Dermis blood vessel endothelial cell (primary cell): ENCODE data around the gene IQCE. TPM values are rescaled to one million over a fixed set of nuclear protein-coding genes. Genes with fewer than 3 reads are reported as not detected.
"Not testable (repeated sequence)": the region's sequence is repeated elsewhere in the genome, so short reads cannot be mapped to it uniquely, and the experiment has no call there.

Source experiments
- DNase-seq: peaks from one replicate; pipeline ENCODE4 v3.0.0; 2010
- total RNA-seq: library from RNA; depleted of rRNA; stranded (reverse); fragments of >200 nt; gene quantifications from 2 replicates; pipeline ENCODE4 v1.2.3, GENCODE V29; 2014

The IQCE gene
- total RNA-seq, 1 donor from 2014 or later, result 6.0 TPM

DNA sequence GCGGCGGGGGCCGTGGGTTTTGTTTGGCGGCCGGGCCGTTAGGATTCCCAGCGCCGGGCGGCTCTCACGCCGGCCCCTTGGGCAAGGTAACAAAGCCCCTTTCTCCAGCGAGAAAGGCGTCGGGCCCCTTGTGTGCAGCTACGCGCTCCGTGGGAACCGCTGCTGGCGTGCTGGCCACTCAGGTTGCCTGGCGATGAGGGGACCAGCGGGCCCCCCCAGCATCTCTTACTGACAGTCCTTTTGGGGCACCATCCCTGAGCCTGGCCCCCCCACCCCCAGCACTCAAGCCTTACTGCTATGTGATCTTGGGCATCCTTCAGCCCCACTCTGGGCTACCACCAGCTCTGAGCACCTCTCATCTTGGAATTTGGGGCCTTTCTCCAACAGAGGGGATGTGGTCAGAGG is 37.4 kb upstream of the IQCE start:
- DNase-seq, result no peak

DNA sequence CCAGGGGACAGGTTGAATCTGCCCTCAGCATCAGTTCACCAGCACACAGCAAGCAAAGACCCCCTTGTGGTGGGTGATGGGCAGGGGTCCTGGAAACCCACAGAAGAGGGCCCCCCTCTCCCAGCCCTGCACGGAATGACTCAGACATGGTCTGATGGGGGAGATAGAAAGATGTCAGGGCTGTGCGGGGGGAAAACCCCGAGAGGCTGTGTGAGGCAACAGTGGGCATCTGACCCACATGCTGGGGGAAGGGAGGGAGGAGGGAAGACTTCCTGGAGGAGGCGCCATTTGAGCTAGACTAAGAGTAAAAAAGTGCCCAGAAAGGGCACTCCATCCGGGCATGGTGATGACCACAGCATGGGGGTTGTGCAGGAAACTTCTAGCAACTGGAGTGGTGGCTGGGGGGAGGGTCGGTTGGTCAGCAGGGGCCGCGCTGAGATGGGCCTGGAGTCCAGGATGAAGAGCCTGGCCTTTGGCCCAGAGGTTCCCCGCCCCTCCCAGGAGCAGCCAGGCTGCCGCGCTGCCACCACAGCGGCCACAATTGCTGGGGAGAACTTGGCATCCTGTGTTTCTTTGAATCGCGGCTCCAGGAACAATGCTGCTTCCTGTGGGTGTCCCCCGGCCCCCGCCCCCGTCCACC is 36.7 kb upstream of the IQCE start:
- peak; percentile 75 for DNase-seq

DNA sequence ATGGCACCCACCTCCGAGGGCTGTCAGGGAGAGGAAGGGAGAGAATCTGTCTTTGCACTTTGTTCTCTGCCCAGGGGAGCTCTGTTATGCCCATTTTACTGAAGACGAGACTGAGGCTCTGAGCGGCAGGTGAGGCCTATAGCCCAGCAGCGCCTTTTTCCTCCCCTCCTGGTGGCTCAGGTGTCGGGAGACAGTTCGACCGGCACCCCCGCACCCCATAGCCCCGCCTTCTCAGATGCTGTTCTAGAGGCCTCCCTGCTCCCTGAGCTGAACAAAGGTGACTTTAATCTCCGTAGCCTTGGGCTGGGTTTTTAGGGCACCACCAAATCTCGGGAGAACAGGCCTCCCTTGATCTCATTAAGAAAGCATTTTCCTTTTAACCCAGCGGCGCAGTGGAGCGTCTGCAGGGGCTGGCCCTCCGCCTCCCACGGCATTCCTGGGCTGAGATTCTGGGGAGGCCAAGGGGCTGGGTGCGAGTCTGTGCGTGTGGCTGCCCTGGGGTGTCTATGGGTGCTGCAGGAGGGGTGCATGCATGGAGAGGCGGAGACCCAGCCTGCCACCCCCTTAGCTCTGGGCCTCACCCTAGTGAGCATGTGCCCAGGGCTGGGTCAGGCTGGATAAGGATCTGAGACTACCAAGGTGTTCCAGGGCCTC is 35.9 kb upstream of the IQCE start:
- peak; percentile 66 for DNase-seq

DNA sequence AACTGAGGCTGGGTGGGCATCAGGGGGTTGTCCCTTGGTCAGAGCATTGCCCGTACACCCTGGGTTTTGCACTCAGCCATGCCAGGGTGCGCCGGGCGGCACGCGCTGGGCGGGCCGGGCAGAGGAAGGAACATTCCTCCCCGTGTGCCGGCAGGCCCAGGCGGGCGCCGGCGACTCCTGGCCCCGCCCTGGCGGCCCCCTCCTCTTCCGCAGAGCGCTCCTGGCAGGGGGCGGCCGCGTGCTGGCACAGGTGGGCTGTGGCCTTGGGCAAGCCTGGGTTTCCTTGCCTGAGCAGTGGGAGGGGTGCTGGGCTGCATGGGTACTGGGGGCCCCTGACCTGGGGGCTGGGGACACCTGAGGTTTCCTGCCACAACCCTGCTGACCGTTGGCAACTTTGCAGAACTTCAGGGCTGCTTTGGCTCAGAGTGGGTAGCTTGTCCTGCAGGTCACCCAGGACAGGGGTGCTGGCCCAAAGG is 35.3 kb upstream of the IQCE start:
- DNase-seq, result no peak

DNA sequence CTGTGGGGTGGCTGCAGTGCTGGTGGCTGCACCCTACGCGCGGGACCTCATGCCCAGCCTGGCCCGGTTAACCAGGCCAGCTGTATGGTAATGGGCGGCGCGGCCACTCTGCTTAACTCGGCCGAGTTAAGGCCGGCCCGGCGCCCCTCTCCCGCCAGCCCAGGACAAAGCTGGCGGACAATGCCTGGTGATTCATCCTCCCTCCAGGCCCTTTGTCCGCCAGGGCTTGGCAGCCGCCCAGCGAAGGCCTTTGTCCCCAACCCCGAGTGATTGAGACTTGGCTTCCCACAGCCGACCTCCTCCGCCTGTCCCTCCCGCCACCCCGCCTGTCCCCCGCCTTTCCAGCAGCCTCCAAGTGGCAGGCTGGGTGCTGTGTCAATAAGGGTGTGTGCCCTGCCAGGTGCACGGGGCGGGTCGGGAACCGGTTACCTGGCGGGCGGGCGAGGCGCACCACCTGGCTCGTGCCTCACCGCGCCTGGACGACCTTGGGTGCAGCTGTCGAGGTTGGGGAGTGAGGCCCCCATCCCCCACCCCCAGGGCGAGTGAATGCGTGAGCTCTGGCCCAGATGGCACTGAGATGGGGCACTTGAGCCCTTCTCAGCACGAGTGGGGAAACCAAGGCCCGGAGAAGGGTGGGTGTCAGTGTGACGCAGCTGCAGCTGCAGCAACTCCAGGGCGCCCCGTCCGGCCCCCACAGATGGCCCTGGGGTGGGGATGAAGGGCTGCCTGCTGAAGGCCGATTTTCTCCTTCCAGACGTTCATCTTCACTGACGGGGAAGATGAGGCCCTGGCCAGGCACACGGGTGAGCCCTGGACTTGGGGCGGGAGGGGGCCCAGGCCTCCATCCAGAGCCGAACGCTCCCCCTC is 34.6 kb upstream of the IQCE start:
- peak; percentile 91 for DNase-seq

DNA sequence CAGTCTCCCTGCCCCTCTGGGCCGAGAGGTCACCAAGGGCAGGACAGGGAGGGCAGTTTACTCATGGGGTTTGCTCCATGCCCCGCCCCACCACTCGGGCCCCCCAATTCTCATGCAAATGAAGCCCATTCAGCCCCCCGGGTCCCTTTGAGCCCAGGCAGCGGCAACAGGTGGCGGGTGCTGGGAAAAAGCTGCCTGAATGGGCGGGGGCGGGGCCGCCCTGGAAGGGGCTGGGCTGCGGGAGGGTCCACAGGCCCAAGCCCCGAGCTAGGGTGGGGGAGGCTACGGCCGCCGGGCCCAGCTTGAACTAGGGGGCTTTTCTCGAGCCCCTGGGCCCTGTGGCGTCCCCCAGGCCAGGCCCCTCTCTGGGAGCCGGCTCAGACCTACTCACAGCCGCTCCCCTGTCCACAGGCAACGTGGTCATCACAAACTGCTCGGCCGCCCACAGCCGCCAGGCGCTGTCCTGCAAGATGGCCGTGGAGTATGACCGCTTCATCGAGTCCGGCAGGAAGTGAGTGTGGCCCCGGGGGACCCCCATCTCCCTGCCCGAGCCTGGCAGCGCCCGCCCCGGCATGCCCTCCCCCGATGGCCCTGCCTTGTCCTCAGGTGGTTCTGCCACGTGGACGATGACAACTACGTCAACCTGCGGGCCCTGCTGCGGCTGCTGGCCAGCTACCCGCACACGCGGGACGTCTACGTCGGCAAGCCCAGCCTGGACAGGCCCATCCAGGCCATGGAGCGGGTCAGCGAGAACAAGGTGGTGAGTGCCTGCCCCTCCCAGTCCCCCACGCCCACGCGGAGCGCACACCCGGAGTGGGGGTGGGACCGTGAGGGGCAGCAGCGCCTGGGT is 33.7 kb upstream of the IQCE start:
- DNase-seq, result no peak

DNA sequence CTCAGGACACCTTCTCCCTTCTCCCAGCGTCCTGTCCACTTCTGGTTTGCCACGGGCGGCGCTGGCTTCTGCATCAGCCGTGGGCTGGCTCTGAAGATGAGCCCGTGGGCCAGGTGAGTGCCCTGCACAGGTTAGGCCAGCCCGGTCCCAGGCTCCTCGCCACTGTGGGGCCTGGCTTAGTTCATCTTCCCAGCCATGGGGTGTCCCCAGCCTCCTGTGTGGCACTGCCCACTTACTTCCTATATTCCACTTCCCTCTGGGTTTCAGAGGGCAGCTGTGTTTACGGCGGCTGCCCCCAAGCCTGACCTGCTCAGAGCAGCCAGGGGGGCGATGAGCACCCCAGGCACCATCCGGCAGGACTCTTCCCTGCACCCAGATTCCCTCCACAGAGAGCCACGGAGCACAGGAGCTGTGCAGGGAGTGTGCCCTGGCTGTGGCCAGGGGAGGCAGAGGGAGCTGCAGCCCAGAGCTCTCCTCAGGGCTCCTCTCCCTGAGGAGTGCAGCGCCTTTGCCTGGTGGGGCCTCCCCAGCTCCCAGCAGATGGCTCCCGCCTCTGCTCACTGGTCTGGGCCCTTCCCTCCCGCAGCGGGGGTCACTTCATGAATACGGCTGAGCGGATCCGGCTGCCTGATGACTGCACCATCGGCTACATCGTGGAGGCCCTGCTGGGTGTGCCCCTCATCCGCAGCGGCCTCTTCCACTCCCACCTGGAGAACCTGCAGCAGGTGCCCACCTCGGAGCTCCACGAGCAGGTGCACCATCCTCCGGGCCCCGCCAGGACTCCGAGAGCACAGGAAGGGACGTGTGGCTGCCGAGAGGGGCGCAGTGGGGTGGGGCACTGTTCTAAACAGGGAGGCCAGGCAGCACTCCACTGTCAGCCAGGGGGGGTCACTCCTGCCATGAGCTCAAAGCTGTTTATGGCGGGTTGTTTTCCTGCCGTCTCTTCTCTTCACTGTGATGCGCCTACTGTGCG is 32.8 kb upstream of the IQCE start:
- no peak for DNase-seq

DNA sequence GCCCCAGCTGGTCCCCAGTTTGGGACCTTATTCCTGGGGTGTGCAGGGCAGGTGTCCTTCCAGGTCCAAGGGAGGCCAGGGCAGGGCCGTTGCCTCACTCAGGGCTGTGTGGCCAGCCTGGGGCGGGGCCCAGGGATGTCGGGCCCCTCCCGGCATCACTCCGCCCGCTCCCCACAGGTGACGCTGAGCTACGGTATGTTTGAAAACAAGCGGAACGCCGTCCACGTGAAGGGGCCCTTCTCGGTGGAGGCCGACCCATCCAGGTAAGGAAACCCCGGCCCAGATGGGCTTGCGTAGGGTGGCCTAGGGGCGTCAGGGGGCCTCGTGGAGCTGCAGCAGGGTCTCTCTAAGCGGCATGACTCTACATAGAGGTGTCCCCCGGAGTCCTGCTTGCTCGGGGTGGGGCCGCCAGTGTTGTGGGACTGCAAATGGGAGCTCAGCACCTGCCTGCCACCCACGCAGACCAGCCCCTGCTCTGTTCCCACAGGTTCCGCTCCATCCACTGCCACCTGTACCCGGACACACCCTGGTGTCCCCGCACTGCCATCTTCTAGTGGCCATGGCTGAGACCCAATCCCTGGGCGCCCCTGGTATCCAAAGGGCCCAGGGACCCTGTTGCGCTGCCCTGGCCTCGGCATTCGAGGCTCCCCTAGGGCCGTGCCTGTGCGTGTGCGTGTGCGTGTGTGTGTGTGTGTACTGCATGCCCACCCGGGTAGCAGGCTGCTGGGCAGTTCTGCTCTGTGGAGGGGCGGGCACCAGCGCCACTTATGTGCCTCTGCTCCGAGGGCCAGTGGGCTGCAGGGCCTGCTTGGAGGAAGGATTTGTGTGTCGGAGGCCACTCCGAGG is 31.9 kb upstream of the IQCE start:
- DNase-seq, result no peak

DNA sequence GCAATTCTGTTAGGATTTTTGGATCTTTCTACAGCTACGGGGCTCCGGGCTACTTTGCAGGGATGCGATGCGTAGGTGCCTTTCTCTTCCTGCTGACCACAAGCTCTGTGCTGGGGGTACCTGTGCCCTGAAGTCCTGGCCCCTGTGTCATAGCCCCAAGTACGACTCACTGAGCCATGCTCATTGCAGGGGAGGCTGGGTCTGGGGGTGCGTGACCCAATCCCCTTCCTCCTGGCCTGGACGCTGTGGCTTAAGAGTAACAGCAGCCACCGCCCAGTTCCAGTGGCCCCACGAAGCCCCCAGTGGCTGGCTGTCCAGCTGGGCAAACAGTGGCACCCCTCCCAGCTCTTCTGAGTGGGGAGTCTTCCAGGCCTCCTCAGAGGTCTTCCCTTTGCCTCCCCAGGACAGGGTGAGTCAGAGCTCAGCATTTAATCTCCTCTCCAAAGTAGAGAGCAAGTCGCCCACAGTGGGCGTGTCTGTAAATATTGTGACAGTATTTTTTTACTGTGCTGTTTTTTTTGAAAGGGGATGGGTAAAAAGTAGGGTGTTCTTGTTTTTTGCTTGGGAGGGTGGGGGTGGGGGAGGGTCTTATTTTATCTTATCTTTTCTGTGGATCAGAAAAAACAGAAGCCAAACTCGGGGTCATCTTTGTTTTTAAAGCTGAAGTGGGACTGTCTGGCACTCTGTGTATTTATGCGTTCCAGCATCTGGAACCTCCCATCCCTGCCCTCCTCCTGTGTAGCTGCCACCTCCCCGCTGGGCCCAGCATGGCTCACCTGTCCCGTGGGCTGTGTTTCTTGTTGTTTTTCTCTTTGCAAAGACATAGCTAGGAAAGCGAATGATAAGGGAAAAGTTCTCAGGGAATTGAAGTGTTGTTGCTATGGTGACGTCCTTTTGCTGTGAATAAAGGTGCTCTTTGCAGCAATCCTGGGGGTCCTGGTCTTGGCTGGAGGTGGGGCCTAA is 31.0 kb upstream of the IQCE start:
- DNase-seq, result peak; percentile 43

DNA sequence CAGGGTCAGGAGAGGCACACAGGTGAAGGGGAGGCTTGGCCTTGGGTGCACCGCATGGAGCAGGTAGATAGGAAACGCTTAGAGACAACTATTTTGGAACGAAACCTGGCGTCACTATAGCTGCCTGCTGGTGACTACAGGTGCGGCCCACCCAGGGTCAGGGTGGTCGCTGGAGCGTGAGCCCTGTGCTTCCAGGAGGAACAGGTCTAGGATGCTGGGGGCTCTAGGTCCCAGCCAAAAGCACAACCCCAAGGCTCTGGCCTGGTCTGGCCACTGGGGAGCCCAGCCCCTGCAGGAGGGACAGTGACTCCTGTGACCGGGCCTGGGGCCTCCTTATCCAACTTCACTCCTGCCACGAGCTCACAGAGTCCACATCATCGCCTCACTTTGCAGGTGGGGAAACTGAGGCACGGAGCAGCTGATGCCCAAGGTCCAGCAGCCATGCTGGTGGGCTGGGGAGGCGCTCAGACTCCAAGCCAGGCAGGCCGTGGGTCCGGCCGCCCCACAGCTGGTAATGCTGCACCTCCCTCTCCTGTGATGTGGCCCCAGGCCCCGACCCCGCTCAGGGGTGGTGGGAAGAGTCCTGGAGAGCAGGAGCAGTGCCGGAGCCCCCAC is 30.2 kb upstream of the IQCE start:
- no peak for DNase-seq

DNA sequence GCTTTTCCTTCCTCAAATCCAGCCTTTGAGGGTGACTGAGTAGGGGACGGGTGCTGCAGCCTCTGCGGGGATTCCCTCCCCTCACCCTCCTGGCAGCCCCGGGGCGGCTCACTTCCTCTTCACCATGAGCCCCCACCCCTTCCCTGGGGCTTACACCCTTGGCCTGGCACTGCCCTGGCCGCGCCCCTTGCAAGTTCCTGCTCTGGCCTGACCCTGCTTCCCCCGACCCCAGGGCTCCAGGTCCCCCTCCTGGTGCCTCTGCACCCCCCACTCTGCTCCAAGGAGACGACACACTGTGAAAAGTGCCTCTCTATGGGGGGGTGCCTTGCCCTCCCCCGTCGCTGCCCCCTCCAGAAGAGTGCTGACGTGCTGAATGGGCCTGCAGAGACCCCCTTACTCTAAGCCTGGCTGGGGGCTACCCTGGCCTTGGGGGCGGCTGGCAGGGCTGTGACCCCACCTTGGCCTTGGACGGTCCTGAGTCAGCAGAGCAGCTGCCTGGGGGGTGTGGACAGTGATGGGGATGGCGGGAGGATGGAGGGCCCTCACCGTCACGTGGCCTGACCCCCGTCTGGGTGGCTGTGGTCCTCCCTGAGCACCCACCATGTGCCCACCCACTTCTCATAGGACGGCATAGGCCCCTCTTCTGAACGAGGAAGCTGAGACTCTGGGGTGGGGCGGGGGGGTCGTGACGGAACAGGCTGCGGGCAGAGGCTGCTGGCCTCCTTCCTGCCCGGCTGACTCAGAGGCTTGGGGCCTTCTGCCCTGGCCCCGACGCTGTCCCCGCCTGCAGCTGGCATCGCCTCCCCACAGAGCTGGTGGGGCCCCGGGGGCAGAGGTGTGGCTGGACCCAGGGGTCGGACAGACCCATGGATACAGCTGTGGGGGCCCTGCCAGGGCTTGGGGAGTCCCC is 29.4 kb upstream of the IQCE start:
- peak; percentile 61 for DNase-seq

DNA sequence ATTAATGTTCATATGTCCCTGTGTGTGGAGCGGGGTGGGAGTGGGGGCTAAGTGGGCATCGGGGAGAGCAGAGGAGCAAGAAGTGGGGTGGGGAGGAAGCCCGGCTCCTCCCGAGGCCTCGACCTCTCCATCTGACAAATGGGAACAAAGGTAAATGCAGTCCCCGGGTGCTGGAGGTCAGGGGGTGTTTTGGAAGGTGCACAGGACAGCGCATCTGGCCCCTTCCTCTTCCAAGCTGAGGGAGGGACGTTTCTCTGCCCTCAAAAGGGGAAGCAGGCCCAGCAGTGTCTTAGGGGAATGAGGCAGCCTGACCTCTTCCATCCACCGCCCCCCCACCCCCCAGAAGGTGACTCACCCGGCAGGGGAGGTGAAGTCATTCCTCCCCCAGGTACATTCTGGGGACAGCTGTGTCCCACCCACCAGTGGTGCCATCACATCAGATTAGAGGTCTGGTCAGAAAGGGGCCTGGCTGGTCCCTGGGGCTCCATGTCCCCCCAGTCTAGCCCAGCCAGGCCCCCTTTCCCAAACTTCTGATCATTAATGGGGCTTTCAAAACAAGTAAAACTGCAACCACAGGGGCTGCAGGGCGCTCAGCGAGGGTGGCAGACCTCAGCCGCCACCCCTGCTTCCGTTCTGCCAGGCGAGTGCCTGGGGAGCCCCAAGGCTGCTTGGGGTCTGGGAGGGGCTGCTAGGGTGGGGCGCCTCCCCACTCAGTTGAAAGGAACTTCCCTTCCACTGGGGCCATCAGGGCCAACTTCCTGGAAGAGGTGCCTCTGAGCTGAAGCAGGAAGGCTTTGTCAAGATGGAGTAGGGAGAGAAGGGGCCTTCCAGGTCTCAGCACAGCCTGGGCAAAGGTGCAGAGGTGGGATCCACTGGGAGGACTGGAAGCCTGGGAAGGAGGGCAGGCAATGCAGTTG is 28.4 kb upstream of the IQCE start:
- no peak for DNase-seq

DNA sequence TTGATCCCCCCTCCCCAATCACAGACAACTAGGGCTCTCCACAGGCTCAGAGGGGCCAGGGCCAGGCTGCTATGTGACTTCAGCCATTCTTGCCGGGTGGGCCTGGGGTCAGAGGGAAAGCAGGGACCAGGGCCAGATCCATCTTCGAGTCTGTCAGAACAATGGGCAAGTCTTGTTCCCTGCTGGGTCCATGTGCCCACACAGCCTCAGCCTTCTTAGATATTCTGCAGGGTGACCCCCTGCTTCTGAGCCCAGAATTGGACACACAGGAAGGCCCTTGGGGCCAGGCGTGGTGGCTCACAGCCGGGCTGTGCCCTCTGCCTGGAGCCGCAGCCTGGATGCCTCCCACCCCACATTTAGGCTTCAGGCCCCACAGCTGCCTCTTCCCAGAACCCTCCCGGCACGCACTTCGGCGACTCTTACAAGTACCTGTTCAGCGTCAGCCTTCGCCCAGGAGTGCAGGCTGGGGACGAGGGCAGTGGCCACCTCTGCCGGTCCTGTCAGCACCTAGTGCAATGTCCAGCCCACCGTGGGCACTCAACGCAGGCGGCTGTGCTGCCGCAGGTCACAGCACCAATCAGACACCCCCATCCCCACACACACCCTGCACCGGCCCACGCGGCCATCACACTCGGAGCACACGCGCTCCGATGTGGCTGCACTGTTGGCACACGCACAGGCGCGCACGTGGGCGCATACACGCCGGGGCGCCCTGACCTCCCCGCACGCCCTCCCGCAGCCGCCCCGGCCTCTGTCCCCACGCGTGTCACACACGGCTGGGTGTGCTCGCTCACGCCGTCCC is 27.6 kb upstream of the IQCE start:
- not testable (repeated sequence) for DNase-seq

DNA sequence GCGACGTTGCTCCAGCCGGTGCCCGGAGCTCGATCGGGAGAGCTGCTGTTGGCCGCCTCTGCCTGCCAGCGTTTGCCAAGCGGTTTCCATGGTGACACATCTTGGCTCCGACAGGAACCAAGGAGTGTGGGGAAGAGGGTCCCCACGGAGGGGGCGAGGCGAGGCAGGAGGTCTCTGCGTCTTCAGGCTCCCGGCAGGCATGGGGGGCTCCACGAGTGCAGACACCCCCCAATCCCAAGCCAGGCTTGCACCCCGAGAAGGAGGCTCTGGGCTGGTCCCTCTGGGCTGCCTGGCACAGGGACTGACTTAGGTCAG is 27.0 kb upstream of the IQCE start:
- DNase-seq, result not testable (repeated sequence)

DNA sequence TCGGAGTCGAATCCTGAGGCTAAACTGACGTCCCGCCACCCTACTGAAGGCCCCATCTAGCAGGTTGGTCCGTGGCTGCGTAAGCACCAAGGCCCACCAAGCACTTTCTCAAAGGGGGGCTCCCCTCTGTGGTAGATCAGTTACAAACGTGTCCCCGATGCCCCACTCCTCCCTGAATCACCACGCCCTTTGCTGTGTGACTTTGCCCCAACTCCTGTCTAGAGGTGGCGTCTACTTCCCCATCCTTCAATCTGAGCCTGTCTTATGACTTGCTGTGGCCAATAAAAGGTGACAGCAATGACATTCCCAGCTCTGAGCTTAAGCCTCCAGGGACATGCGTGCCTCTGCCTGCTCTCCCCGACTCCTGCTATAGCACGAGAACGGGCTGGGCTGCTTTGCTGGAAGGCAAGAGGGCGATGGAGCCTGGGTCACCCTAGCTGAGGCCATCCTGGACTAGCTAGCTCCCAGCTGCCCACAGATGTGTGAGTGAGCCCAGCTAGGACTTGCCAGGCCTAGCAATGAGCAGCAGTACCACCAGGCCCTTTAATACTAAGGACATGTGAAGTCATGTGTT is 26.5 kb upstream of the IQCE start:
- DNase-seq, result not testable (repeated sequence)
